HEK293T (cell line): ENCODE data around the gene ADAMTS3.

Source experiments
- CTCF ChIA-PET: fragments of 350-600 bp; formaldehyde crosslinking; extraction: SDS; loops from one replicate; lab custom pipeline; 2021; ENCODE audit warnings: antibody characterized with exemption, inconsistent platforms; lab: Yijun Ruan, JAX
- POLR2A ChIA-PET: fragments of 350-600 bp; formaldehyde crosslinking; extraction: SDS; loops from one replicate; lab custom pipeline; 2020; ENCODE audit warnings: antibody characterized with exemption, inconsistent platforms; lab: Yijun Ruan, JAX
- DNase-seq: peaks from one replicate; pipeline ENCODE4 v3.0.0; 2012; ENCODE audit warnings: mixed read lengths; ENCODE audit errors: extremely low spot score
- ARNT ChIP-seq: fragments of 450-650 bp; IDR thresholded peaks from 2 replicates; pipeline ENCODE4 v1.6.1; 2017; ENCODE audit warnings: mild to moderate bottlenecking
- BHLHE40 ChIP-seq: fragments of 450-650 bp; IDR thresholded peaks from 2 replicates; pipeline ENCODE4 v1.6.1; 2016; ENCODE audit warnings: mild to moderate bottlenecking, moderate library complexity, borderline replicate concordance
- CTBP1 ChIP-seq: fragments of 450-650 bp; IDR thresholded peaks from 2 replicates; pipeline ENCODE4 v1.6.1; 2016; ENCODE audit warnings: borderline replicate concordance
- ELF4 ChIP-seq: fragments of 450-650 bp; IDR thresholded peaks from 2 replicates; pipeline ENCODE4 v1.6.1; 2017; ENCODE audit warnings: antibody characterized with exemption
- FOXA1 ChIP-seq: fragments of 450-650 bp; IDR thresholded peaks from 2 replicates; pipeline ENCODE4 v1.6.1; 2016; ENCODE audit warnings: mild to moderate bottlenecking
- FOXK2 ChIP-seq: fragments of 450-650 bp; IDR thresholded peaks from 2 replicates; pipeline ENCODE4 v1.6.1; 2016; ENCODE audit warnings: mild to moderate bottlenecking
- FOXM1 ChIP-seq: fragments of 450-650 bp; IDR thresholded peaks from 2 replicates; pipeline ENCODE4 v1.6.1; 2017; ENCODE audit warnings: mild to moderate bottlenecking, borderline replicate concordance
- HDGF ChIP-seq: fragments of 450-650 bp; IDR thresholded peaks from 2 replicates; pipeline ENCODE4 v1.6.1; 2017; ENCODE audit warnings: antibody characterized with exemption, borderline replicate concordance
- L3MBTL2 ChIP-seq: fragments of 450-650 bp; conservative IDR thresholded peaks from 2 replicates; pipeline ENCODE4 v1.6.1; 2016; ENCODE audit warnings: mild to moderate bottlenecking
- LEF1 ChIP-seq: fragments of 450-650 bp; IDR thresholded peaks from 2 replicates; pipeline ENCODE4 v1.6.1; 2017; ENCODE audit warnings: mild to moderate bottlenecking, borderline replicate concordance
- NFRKB ChIP-seq: fragments of 450-650 bp; IDR thresholded peaks from 2 replicates; pipeline ENCODE4 v1.6.1; 2016; ENCODE audit warnings: mild to moderate bottlenecking, moderate library complexity
- PKNOX1 ChIP-seq: fragments of 450-650 bp; IDR thresholded peaks from 2 replicates; pipeline ENCODE4 v1.6.1; 2016
- SP1 ChIP-seq: fragments of 450-650 bp; IDR thresholded peaks from 2 replicates; pipeline ENCODE4 v1.6.1; 2017
- SUZ12 ChIP-seq: fragments of 450-650 bp; IDR thresholded peaks from 2 replicates; pipeline ENCODE4 v1.6.1; 2016; ENCODE audit warnings: mild to moderate bottlenecking
- TARDBP ChIP-seq: fragments of 450-650 bp; IDR thresholded peaks from 2 replicates; pipeline ENCODE4 v1.6.1; 2016
- ZNF384 ChIP-seq: fragments of 450-650 bp; IDR thresholded peaks from 2 replicates; pipeline ENCODE4 v1.6.1; 2016

Gene ADAMTS3

GRCh38 chr4:72424006-72424405 is 145.0 kb downstream of the ADAMTS3 start:
- DNase-seq = no peak
- TF ChIP-seq L3MBTL2 = no peak
- no peak for TF ChIP-seq LEF1
- TF ChIP-seq FOXA1 = no peak
- no peak for TF ChIP-seq PKNOX1
- TF ChIP-seq ARNT = no peak
- no peak for TF ChIP-seq ELF4
- TF ChIP-seq CTBP1 = no peak
- TF ChIP-seq FOXM1 = no peak
- TF ChIP-seq TARDBP = no peak
- CTCF ChIA-PET = no interaction called here
- POLR2A ChIA-PET = no interaction called here

GRCh38 chr4:72422416-72422815 is 146.6 kb downstream of the ADAMTS3 start:
- ChIA-PET POLR2A (no interaction called here), CTCF (no interaction called here)
- DNase-seq = no peak
- TF ChIP-seq ELF4 = no peak
- TF ChIP-seq SP1 = no peak
- no peak for TF ChIP-seq FOXM1
- no peak for TF ChIP-seq FOXA1

- ChIA-PET CTCF (no interaction called here), POLR2A (no interaction called here)
- no peak for TF ChIP-seq FOXA1
- TF ChIP-seq FOXK2 = no peak
- TF ChIP-seq PKNOX1 = no peak
- TF ChIP-seq CTBP1 = no peak
- no peak for TF ChIP-seq LEF1
Measured at GRCh38 chr4:72418458-72418857, 150.6 kb downstream of the ADAMTS3 start.

DNA sequence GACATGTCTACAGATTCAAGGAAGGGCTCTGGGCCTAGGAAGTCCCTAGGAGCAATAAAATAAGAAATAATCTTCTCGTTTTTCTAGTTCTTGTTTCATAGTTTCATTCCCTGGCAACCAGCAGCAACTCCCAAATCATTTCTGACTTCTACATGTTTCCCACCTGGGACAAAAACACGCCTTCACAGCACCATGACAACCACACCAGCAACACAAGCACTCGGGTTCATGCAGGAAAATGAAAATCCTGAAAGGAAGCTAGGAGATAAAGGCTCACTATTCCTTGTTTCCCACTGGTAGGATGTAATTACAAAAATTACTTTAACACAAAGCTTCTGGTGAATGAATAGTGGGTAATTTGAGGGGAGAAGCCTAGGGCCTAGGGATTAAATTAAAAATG is 158.9 kb downstream of the ADAMTS3 start:
- TF ChIP-seq ELF4 = no peak
- TF ChIP-seq NFRKB = no peak
- CTCF ChIA-PET = no interaction called here

More at GRCh38 chr4:72418458-72418857, 150.6 kb downstream of the ADAMTS3 start:
- no peak for DNase-seq

GRCh38 chr4:72408568-72408967 is 160.5 kb downstream of the ADAMTS3 start:
- DNase-seq = no peak
- CTCF ChIA-PET = no interaction called here
- POLR2A ChIA-PET = no interaction called here
- TF ChIP-seq SUZ12 (no peak), ELF4 (no peak), ARNT (no peak), NFRKB (no peak), FOXK2 (no peak)

More for the DNA sequence above, 158.9 kb downstream of the ADAMTS3 start:
- POLR2A ChIA-PET = no interaction called here
- DNase-seq = no peak

GRCh38 chr4:72405417-72405816 is 163.6 kb downstream of the ADAMTS3 start:
- ChIA-PET CTCF (no interaction called here), POLR2A (no interaction called here)
- TF ChIP-seq SUZ12 = no peak
- TF ChIP-seq FOXA1 = no peak
- no peak for TF ChIP-seq NFRKB
- no peak for TF ChIP-seq BHLHE40
- no peak for TF ChIP-seq HDGF
- TF ChIP-seq CTBP1 = no peak
- TF ChIP-seq PKNOX1 = no peak
- TF ChIP-seq L3MBTL2 = no peak
- TF ChIP-seq FOXK2 = no peak
- no peak for TF ChIP-seq SP1
- no peak for TF ChIP-seq ELF4
- no peak for TF ChIP-seq LEF1
- no peak for TF ChIP-seq ARNT
- no peak for TF ChIP-seq ZNF384
- TF ChIP-seq FOXM1 = no peak
- TF ChIP-seq TARDBP = no peak
- no peak for DNase-seq

DNA sequence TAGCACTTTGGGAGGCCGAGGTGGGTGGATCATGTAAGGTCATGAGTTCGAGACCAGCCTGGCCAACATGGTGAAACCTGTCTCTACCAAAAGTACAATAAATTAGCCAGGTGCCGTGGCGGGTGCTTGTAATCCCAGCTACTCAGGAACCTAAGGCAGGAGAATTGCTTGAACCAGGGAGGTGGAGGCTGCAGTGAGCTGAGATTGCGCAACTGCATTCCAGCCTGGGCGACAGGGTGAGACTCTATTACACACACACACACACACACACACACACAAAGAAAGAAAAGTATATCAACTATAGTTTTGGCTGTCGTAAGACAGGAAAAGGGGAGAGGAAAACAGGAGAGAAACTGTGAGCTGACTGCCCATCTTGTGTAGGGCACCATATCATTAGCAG is 171.7 kb downstream of the ADAMTS3 start:
- TF ChIP-seq LEF1 (no peak), ARNT (no peak), SUZ12 (no peak), PKNOX1 (no peak), ZNF384 (no peak), FOXA1 (no peak), FOXK2 (no peak), FOXM1 (no peak), HDGF (no peak), SP1 (no peak), BHLHE40 (no peak), CTBP1 (no peak), NFRKB (no peak), L3MBTL2 (no peak), ELF4 (no peak), TARDBP (no peak)
- no peak for DNase-seq
- ChIA-PET POLR2A (no interaction called here), CTCF (no interaction called here)
